ENCODE data around the gene WEE1. TPM values are rescaled to one million over a fixed set of nuclear protein-coding genes. Genes with fewer than 3 reads are reported as not detected.
"Not testable (repeated sequence)": the region's sequence is repeated elsewhere in the genome, so short reads cannot be mapped to it uniquely, and the experiment has no call there.

WEE1 gene
- total RNA-seq, 1 experiment from 2014 or later, result 120 TPM

- H3K27ac ChIP-seq; H3K4me1 ChIP-seq; DNase-seq; H3K27me3 ChIP-seq; H3K9me3 ChIP-seq (replicated peaks); H3K4me3 ChIP-seq; H3K36me3 ChIP-seq: not testable (repeated sequence)
These were observed 24.3 kb upstream of the WEE1 start for GRCh38 chr11:9549216-9549615.

- no peak for DNase-seq
- Histone ChIP-seq H3K27me3 (no peaks in the 10 kb centered on the region), H3K4me1 (no peaks in the 10 kb centered on the region; the same call in 1 of the 2 replicates), H3K9me3 (replicated peaks) (no peaks in the 10 kb centered on the region), H3K27ac (no peak overlapping the region), H3K36me3 (no peaks in the 10 kb centered on the region), H3K4me3 (no peak overlapping the region)
These were observed 23.3 kb upstream of the WEE1 start for GRCh38 chr11:9550191-9550628.

- Histone ChIP-seq H3K9me3 (replicated peaks) (peaks cover 9% of the 10 kb centered on the region), H3K27ac (no peak overlapping the region), H3K27me3 (no peaks in the 10 kb centered on the region), H3K4me3 (no peak overlapping the region), H3K36me3 (no peaks in the 10 kb centered on the region), H3K4me1 (peaks cover 11% of the 10 kb centered on the region)
- DNase-seq, result no peak
These were observed 12.0 kb upstream of the WEE1 start for GRCh38 chr11:9561279-9561982.

GRCh38 chr11:9562716-9563115 lies 10.8 kb upstream of the WEE1 start:
- Histone ChIP-seq H3K4me1 (peaks cover 19% of the 10 kb centered on the region), H3K4me3 (no peak overlapping the region), H3K9me3 (replicated peaks) (peaks cover 9% of the 10 kb centered on the region), H3K27me3 (no peaks in the 10 kb centered on the region), H3K27ac (no peak overlapping the region), H3K36me3 (no peaks in the 10 kb centered on the region)
- no peak for DNase-seq

GRCh38 chr11:9563196-9563730 lies 10.2 kb upstream of the WEE1 start:
- Histone ChIP-seq H3K27me3 (no peaks in the 10 kb centered on the region), H3K27ac (no peak overlapping the region), H3K4me3 (no peak overlapping the region), H3K36me3 (no peaks in the 10 kb centered on the region), H3K9me3 (replicated peaks) (peaks cover 9% of the 10 kb centered on the region), H3K4me1 (peaks cover 25% of the 10 kb centered on the region)
- DNase-seq, result no peak

GRCh38 chr11:9565822-9566560 lies 7.5 kb upstream of the WEE1 start:
- Histone ChIP-seq H3K27ac (peak overlapping the region; percentile 88), H3K27me3 (no peaks in the 10 kb centered on the region), H3K4me3 (no peak overlapping the region), H3K4me1 (peaks cover 37% of the 10 kb centered on the region), H3K36me3 (no peaks in the 10 kb centered on the region), H3K9me3 (replicated peaks) (peaks cover 9% of the 10 kb centered on the region)
- DNase-seq, result peak; percentile 90 to 97

- Histone ChIP-seq H3K9me3 (replicated peaks) (peaks cover 3% of the 10 kb centered on the region; the same call in 1 of the 2 replicates), H3K4me3 (no peak overlapping the region), H3K27ac (peak overlapping the region; percentile 88), H3K27me3 (no peaks in the 10 kb centered on the region), H3K4me1 (peaks cover 43% of the 10 kb centered on the region), H3K36me3 (no peaks in the 10 kb centered on the region)
- peak in 1 of 2 experiments; percentile 51 for DNase-seq
These were observed 6.9 kb upstream of the WEE1 start for GRCh38 chr11:9566561-9567063.

GRCh38 chr11:9567401-9567800 lies 6.1 kb upstream of the WEE1 start:
- DNase-seq, result no peak
- Histone ChIP-seq H3K27me3 (no peaks in the 10 kb centered on the region), H3K4me1 (peaks cover 46% of the 10 kb centered on the region), H3K36me3 (no peaks in the 10 kb centered on the region), H3K9me3 (replicated peaks) (no peaks in the 10 kb centered on the region), H3K27ac (peak overlapping the region; percentile 98; the same call in 1 of the 2 replicates), H3K4me3 (no peak overlapping the region)

GRCh38 chr11:9568161-9568853 lies 5.2 kb upstream of the WEE1 start:
- H3K36me3 ChIP-seq, result no peaks in the 10 kb centered on the region
- H3K4me3 ChIP-seq, result peak overlapping the region; percentile 43
- H3K4me1 ChIP-seq, result peaks cover 46% of the 10 kb centered on the region
- peak overlapping the region; percentile 98 for H3K27ac ChIP-seq
- H3K9me3 ChIP-seq (replicated peaks), result no peaks in the 10 kb centered on the region
- no peaks in the 10 kb centered on the region for H3K27me3 ChIP-seq
- peak in 1 of 2 experiments; percentile 41 for DNase-seq

GRCh38 chr11:9568854-9569587 lies 4.4 kb upstream of the WEE1 start:
- Histone ChIP-seq H3K9me3 (replicated peaks) (no peaks in the 10 kb centered on the region), H3K27ac (peak overlapping the region; percentile 98), H3K4me3 (peak overlapping the region; percentile 43), H3K36me3 (no peaks in the 10 kb centered on the region), H3K4me1 (peaks cover 46% of the 10 kb centered on the region), H3K27me3 (no peaks in the 10 kb centered on the region)
- peak; percentile 80 to 91 for DNase-seq

- no peaks in the 10 kb centered on the region for H3K27me3 ChIP-seq
- no peaks in the 10 kb centered on the region for H3K36me3 ChIP-seq
- peaks cover 46% of the 10 kb centered on the region for H3K4me1 ChIP-seq
- H3K9me3 ChIP-seq (replicated peaks), result no peaks in the 10 kb centered on the region
- H3K4me3 ChIP-seq, result peak overlapping the region; percentile 43
- DNase-seq, result peak in 1 of 2 experiments; percentile 49
- peak overlapping the region; percentile 98 for H3K27ac ChIP-seq
These were observed 3.8 kb upstream of the WEE1 start for GRCh38 chr11:9569588-9570164.

GRCh38 chr11:9570313-9571025 lies 3.0 kb upstream of the WEE1 start:
- H3K4me1 ChIP-seq, result peaks cover 41% of the 10 kb centered on the region
- H3K36me3 ChIP-seq, result peaks cover 4% of the 10 kb centered on the region
- H3K27me3 ChIP-seq, result no peaks in the 10 kb centered on the region
- H3K4me3 ChIP-seq, result no peak overlapping the region
- no peaks in the 10 kb centered on the region for H3K9me3 ChIP-seq (replicated peaks)
- H3K27ac ChIP-seq, result no peak overlapping the region; the same call in 1 of the 2 replicates
- no peak for DNase-seq

GRCh38 chr11:9571071-9571762 lies 2.3 kb upstream of the WEE1 start:
- peaks cover 38% of the 10 kb centered on the region for H3K4me1 ChIP-seq
- H3K9me3 ChIP-seq (replicated peaks), result no peaks in the 10 kb centered on the region
- peak overlapping the region; percentile 89 for H3K27ac ChIP-seq
- peak overlapping the region; percentile 79 for H3K4me3 ChIP-seq
- peak in 1 of 2 experiments; percentile 54 for DNase-seq
- H3K36me3 ChIP-seq, result peaks cover 11% of the 10 kb centered on the region
- no peaks in the 10 kb centered on the region for H3K27me3 ChIP-seq
